Tibial artery (tissue), 4 donors: ENCODE data around the gene CASP2.

Source experiments
- DNase-seq, 2 donors: peaks; one replicate each; pipeline ENCODE4 v3.0.0-alpha.2; 2019
- H3K27ac ChIP-seq, 2 donors: fragments of 200-600 bp; sonication (generic) in 1 of 2; 1 replicate in 1 of 2; 2 replicates in 1 of 2; pipeline ENCODE4 v1.5.1; 2018 to 2019; ENCODE audit warnings: mild to moderate bottlenecking in 1 of 2
- H3K27me3 ChIP-seq, 2 donors: fragments of 200-600 bp; sonication (generic) in 1 of 2; one replicate each; pipeline versions ENCODE4 v1.5.1 to v1.6.0; 2016 to 2019
- H3K36me3 ChIP-seq, 3 donors: fragments of 200-600 bp; sonication (generic) in 2 of 3; one replicate each; pipeline ENCODE4 v1.5.1; 2016 to 2019; ENCODE audit warnings: mild to moderate bottlenecking in 2 of 3
- H3K4me1 ChIP-seq, 4 donors: fragments of 200-600 bp; sonication (generic) in 2 of 4; 1 replicate in 3 of 4; 2 replicates in 1 of 4; pipeline ENCODE4 v1.5.1; 2016 to 2019
- H3K4me3 ChIP-seq, 2 donors: fragments of 200-600 bp; sonication (generic) in 1 of 2; 1 replicate in 1 of 2; 2 replicates in 1 of 2; pipeline ENCODE4 v1.5.1; 2018 to 2019; ENCODE audit warnings: mild to moderate bottlenecking in 2 of 2
- H3K9me3 ChIP-seq, 3 donors: fragments of 200-600 bp; sonication (generic) in 1 of 3; one replicate each; pipeline ENCODE4 v1.5.1; 2016 to 2019
- intact Hi-C: fragments of 100-400 bp; cut with DNase I; formaldehyde crosslinking; loops from one replicate; pipeline ENCODE4 v1.15.0; 2023; ENCODE audit warnings: low total_unique reads
- TF ChIP-seq, protein P1 (sequence below), 2 experiments: fragments of 200-600 bp in 1 of 2; fragments of 450-650 bp in 1 of 2; IDR thresholded peaks; one replicate each; pipeline ENCODE4 v1.5.1; 2017 to 2019; ENCODE audit warnings: antibody characterized with exemption in 2 of 2, mild to moderate bottlenecking in 1 of 2, moderate library complexity in 1 of 2

CASP2 gene

DNA sequence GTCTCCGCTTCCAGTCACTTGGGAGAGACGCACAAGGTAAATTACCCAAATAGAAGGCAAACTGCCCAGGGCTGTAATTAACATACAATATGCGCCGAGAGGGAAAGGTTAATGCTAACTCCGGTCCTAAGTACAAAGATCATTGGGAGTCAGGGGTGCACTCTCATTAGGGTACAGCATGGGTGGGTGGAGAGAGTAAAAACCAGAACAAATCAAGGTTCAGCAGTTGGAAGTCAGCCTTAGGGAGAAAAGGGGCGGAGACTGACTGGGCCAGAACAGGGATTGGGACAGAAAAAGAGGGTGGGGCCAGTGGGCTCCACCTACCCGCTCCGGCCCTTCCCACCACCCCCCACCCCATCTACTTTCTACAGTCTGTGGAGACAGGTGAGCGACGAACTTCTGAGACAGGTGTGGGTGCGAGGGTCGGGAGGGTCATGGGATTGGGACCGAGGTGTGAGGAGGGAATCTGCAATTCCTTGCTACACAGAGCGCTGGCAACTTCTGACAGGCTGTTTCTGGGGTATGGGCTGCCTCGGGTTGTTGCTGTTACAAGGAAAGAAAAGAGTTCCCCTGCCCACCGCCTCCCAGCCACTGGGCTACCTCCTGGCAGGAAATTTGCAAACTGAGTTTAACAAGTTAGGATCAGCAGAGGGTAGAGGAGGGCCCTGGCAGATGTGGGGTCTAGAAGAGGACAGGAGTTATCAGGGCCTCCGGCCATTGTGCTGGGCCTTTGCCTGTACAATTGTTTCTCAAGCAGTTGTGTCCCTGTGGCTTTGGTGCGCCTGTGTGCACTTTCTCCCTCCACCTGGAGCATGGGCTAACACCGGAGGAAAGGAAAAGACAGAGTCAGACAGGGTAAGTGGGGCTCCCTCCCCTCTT, 3.3 kb upstream of the CASP2 start, which contains the start of gene TMEM139:
Gene TMEM139 (plus strand): TSS at position 368 of the 879 bp plus-strand sequence. CDS start 1,000 bp downstream, outside the sequence.
- no peak for DNase-seq
- H3K36me3 ChIP-seq, result no peaks in the 10 kb centered on the region
- no peak within 1 kb of the TSS for H3K27ac ChIP-seq
- H3K4me3 ChIP-seq, result no peak within 1 kb of the TSS
- H3K27me3 ChIP-seq, result no peaks in the 10 kb centered on the region
- peaks cover 0 to 19% (median 13%) of the 10 kb centered on the region in 4 donors for H3K4me1 ChIP-seq
- no peaks in the 10 kb centered on the region for H3K9me3 ChIP-seq
- intact Hi-C loops, result no loop called here
- TF ChIP-seq, protein P1, sequence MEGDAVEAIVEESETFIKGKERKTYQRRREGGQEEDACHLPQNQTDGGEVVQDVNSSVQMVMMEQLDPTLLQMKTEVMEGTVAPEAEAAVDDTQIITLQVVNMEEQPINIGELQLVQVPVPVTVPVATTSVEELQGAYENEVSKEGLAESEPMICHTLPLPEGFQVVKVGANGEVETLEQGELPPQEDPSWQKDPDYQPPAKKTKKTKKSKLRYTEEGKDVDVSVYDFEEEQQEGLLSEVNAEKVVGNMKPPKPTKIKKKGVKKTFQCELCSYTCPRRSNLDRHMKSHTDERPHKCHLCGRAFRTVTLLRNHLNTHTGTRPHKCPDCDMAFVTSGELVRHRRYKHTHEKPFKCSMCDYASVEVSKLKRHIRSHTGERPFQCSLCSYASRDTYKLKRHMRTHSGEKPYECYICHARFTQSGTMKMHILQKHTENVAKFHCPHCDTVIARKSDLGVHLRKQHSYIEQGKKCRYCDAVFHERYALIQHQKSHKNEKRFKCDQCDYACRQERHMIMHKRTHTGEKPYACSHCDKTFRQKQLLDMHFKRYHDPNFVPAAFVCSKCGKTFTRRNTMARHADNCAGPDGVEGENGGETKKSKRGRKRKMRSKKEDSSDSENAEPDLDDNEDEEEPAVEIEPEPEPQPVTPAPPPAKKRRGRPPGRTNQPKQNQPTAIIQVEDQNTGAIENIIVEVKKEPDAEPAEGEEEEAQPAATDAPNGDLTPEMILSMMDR (IDR thresholded peaks at IDR 0.05), result no peak

DNA sequence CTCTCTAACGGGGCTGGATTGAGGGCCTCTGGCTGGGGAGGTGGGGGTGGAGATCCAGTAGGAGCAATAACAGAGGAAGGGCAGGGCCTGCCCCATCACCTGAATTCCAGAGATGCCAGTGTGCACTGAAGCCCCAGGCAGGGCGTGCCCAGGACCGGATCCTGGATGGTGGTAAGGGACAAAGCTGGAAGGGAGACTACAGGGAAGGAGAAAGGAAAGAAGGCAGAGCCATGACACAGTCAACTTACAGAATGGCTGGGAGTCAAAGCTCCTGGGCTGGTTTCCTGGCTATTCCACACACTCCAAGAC, 2.7 kb upstream of the CASP2 start:
- intact Hi-C loops, result no loop called here

DNA sequence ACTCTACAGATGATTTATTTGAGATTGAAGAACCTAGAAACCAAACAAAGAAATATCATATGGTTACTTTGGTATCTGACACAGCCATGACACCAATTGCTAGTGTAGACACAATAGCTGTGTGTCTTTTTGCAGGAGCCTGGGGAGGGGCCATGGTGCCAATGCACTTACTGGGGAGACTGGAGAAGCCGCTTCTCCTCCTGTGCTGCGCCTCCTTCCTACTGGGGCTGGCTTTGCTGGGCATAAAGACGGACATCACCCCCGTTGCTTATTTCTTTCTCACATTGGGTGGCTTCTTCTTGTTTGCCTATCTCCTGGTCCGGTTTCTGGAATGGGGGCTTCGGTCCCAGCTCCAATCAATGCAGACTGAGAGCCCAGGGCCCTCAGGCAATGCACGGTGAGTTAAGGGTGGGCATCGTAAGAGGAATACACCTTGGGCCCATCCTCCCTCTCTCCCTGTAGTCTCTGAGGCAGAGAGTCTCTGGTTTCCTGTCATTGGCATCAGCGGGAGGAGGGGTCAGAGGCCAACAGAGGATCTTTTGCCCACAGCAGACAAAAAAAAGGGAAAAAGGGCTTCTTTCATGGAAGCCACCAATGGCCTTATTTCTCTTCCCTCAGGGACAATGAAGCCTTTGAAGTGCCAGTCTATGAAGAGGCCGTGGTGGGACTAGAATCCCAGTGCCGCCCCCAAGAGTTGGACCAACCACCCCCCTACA, 2.2 kb upstream of the CASP2 start:
- TF ChIP-seq, protein P1 (IDR thresholded peaks at IDR 0.05), result no peak
- DNase-seq, result no peak
- Histone ChIP-seq H3K4me3 (no peak overlapping the region), H3K27me3 (no peaks in the 10 kb centered on the region), H3K27ac (no peak overlapping the region), H3K9me3 (no peaks in the 10 kb centered on the region), H3K4me1 (peaks cover 0 to 30% (median 18%) of the 10 kb centered on the region in 4 donors), H3K36me3 (no peaks in the 10 kb centered on the region)
- intact Hi-C loops, result no loop called here

More for the DNA sequence above, 2.7 kb upstream of the CASP2 start:
- Histone ChIP-seq H3K36me3 (no peaks in the 10 kb centered on the region), H3K27me3 (no peaks in the 10 kb centered on the region), H3K27ac (no peak overlapping the region), H3K4me1 (peaks cover 0 to 24% (median 16%) of the 10 kb centered on the region in 4 donors), H3K4me3 (no peak overlapping the region), H3K9me3 (no peaks in the 10 kb centered on the region)
- TF ChIP-seq, protein P1 (IDR thresholded peaks at IDR 0.05), result no peak
- DNase-seq, result no peak

DNA sequence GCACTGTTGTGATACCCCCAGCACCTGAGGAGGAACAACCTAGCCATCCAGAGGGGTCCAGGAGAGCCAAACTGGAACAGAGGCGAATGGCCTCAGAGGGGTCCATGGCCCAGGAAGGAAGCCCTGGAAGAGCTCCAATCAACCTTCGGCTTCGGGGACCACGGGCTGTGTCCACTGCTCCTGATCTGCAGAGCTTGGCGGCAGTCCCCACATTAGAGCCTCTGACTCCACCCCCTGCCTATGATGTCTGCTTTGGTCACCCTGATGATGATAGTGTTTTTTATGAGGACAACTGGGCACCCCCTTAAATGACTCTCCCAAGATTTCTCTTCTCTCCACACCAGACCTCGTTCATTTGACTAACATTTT, 1.6 kb upstream of the CASP2 start:
- no peak overlapping the region for H3K4me3 ChIP-seq
- TF ChIP-seq, protein P1 (IDR thresholded peaks at IDR 0.05), result no peak
- peaks cover 0 to 30% (median 21%) of the 10 kb centered on the region in 4 donors for H3K4me1 ChIP-seq
- no peak overlapping the region for H3K27ac ChIP-seq
- DNase-seq, result no peak
- no peaks in the 10 kb centered on the region for H3K27me3 ChIP-seq
- H3K9me3 ChIP-seq, result no peaks in the 10 kb centered on the region
- intact Hi-C loops, result no loop called here
- peaks cover 0 to 3% (median 0%) of the 10 kb centered on the region in 3 donors for H3K36me3 ChIP-seq

DNA sequence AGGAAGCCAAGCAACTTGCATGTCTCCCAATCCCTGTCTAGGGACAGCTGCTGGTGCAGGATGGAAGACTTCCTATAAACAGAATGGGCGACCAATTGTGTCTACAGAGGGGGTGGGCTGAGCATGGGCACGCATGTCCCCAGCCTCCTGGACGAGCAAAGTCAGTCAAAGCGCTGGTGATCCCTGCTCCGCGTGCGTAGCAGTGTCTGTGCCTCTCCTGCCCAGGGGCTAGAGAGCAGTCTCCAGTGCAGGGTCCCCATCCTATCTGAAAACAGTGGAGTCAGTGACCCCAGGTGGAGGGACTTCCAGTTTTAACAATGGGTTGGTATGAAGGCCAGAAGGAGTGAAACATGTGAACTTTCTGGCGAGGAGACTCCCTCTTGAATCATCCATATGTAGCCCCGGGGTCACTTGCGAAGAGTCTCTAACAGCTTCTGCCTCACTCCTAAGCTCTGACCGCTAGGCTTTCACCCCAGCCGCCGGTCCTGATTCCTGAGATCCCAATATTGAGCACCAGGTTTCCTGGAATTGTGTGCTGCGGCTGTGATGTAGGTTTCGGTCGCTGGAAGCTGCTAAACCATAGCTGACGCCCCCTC, 714 bp upstream of the CASP2 start:
- peak overlapping the region; percentile 93 to 95 for H3K27ac ChIP-seq
- TF ChIP-seq, protein P1 (IDR thresholded peaks at IDR 0.05), result no peak
- H3K4me3 ChIP-seq, result peak overlapping the region; percentile 92 to 96
- H3K4me1 ChIP-seq, result peaks cover 0 to 30% (median 21%) of the 10 kb centered on the region in 4 donors
- peaks cover 3 to 12% (median 7%) of the 10 kb centered on the region in 3 donors for H3K36me3 ChIP-seq
- H3K27me3 ChIP-seq, result no peaks in the 10 kb centered on the region
- H3K9me3 ChIP-seq, result no peaks in the 10 kb centered on the region
- intact Hi-C loops, result no loop called here
- DNase-seq, result no peak
